Hepatocyte (in vitro differentiated cells): ENCODE results near the gene SPDYE6.

Experiments
- CTCF ChIP-seq: fragments of 200-600 bp; sonication (generic); IDR thresholded peaks from 2 replicates; pipeline ENCODE4 v1.5.1; 2016; ENCODE audit warnings: antibody characterized with exemption, mild to moderate bottlenecking; ENCODE audit not compliant: poor library complexity
- EZH2 ChIP-seq: fragments of 200-600 bp; sonication (generic); IDR thresholded peaks from 2 replicates; pipeline ENCODE4 v1.6.1; 2016; ENCODE audit warnings: antibody characterized with exemption, mild to moderate bottlenecking, borderline replicate concordance

DNA sequence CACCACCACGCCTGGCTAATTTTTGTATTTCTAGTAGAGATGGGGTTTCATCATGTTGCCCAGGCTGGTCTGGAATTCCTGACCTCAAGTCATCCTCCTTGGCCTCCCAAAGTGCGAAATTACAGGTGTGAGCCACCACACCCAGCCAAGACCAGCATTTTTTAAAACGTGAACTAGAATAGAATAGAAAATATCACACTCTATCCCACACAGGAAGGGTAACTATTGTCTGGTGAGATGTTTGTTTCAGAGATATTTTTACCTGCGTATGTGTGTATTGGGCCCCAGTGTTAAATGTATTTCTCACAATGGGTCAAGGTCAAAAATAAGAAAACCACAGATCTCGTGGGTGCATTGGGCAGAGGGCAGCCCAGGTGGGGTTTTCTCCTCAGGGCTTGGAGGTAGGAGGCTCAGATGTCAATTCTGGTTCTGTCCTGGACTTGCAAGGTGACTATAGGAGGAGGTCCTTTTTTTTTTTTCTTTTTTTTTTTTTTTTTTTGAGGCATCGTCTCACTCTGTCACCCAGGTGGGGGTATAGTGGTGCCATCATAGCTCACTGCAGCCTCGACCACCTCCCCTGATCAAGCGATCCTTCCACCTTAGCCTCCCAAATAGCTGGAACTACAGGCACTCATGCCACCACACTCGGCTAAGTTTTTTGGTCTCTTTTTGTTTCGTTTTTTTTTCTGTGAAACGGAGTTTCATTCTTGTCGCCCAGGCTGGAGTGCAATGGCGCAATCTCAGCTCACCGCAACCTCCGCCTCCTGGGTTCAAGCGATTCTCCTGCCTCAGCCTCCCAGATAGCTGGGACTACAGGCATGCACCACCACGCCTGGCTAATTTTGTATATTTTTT is 50.6 kb downstream of the SPDYE6 start:
- TF ChIP-seq CTCF (no peak), EZH2 (no peak)
